Measurements from ENCODE around the gene C3orf70. TPM values are rescaled to one million over a fixed set of nuclear protein-coding genes. Genes with fewer than 3 reads are reported as not detected.

C3orf70 gene
- total RNA-seq, 4 donors from 2014 or later, result 13.9 to 16.4 (median 14.8) TPM

GRCh38 chr3:185089343-185089742, 63.5 kb downstream of the C3orf70 start:
- in situ Hi-C loops (cut with MboI; ENCODE audit: low pct_ligation_motif_present in 1 of 4, low pct_unique_long_range_greater_than_20kb in 1 of 4, low sequenced_read_pairs in 3 of 4), result no loop called here
- Histone ChIP-seq H3K9me3 (no peaks in the 10 kb centered on the region), H3K27me3 (no peaks in the 10 kb centered on the region), H3K4me3 (no peak overlapping the region), H3K36me3 (no peaks in the 10 kb centered on the region), H3K27ac (no peak overlapping the region), H3K4me1 (peaks cover 0 to 10% (median 4%) of the 10 kb centered on the region in 4 donors)
- DNase-seq, result no peak
- intact Hi-C loops (cut with DNase I; ENCODE audit: low total_unique reads), result no loop called here
- 69 to 77% methylated on average over 2 of the region's 2 CpGs for whole genome bisulfite sequencing, 2 donors (ENCODE audit: low coverage in 1 of 2)
- TF ChIP-seq POLR2AphosphoS5 (IDR thresholded peaks at IDR 0.05), result no peak
- no peak for TF ChIP-seq POLR2A (IDR thresholded peaks at IDR 0.05)
- TF ChIP-seq EP300 (IDR thresholded peaks at IDR 0.05; ENCODE audit: low read depth), result no peak
- TF ChIP-seq CTCF (IDR thresholded peaks at IDR 0.05), result no peak

- in situ Hi-C loops (cut with MboI; ENCODE audit: low pct_ligation_motif_present in 1 of 4, low pct_unique_long_range_greater_than_20kb in 1 of 4, low sequenced_read_pairs in 3 of 4) (no loop called here), intact Hi-C loops (cut with DNase I; ENCODE audit: low total_unique reads) (no loop called here)
- Histone ChIP-seq H3K27me3 (no peaks in the 10 kb centered on the region), H3K4me1 (peaks cover 0 to 10% (median 4%) of the 10 kb centered on the region in 4 donors), H3K9me3 (no peaks in the 10 kb centered on the region), H3K4me3 (no peak overlapping the region), H3K36me3 (peaks cover 0 to 8% (median 0%) of the 10 kb centered on the region in 4 donors), H3K27ac (no peak overlapping the region)
- no peak for DNase-seq
- WGBS, 2 donors (ENCODE audit: low coverage in 1 of 2), result 75 to 81% methylated on average over 2 to 3 of the region's 3 CpGs
- TF ChIP-seq CTCF (IDR thresholded peaks at IDR 0.05) (no peak), POLR2A (IDR thresholded peaks at IDR 0.05) (no peak), POLR2AphosphoS5 (IDR thresholded peaks at IDR 0.05) (no peak), EP300 (IDR thresholded peaks at IDR 0.05; ENCODE audit: low read depth) (no peak)
Measured at GRCh38 chr3:185087419-185087818, 65.4 kb downstream of the C3orf70 start.

- H3K36me3 ChIP-seq, result peaks cover 0 to 9% (median 0%) of the 10 kb centered on the region in 4 donors
- WGBS, 2 donors (ENCODE audit: low coverage in 1 of 2), result 70 to 72% methylated on average over 3 to 5 of the region's 5 CpGs
- intact Hi-C loops (cut with DNase I; ENCODE audit: low total_unique reads) (no loop called here), in situ Hi-C loops (cut with MboI; ENCODE audit: low pct_ligation_motif_present in 1 of 4, low pct_unique_long_range_greater_than_20kb in 1 of 4, low sequenced_read_pairs in 3 of 4) (no loop called here)
- H3K4me3 ChIP-seq, result no peak overlapping the region
- DNase-seq, result no peak
- no peaks in the 10 kb centered on the region for H3K27me3 ChIP-seq
- no peaks in the 10 kb centered on the region for H3K9me3 ChIP-seq
- peaks cover 0 to 4% (median 3%) of the 10 kb centered on the region in 4 donors for H3K4me1 ChIP-seq
- TF ChIP-seq EP300 (IDR thresholded peaks at IDR 0.05; ENCODE audit: low read depth), result no peak
- no peak for TF ChIP-seq POLR2AphosphoS5 (IDR thresholded peaks at IDR 0.05)
- peak in 2 of 5 experiments; percentile 7 to 12 for TF ChIP-seq CTCF (IDR thresholded peaks at IDR 0.05)
- no peak overlapping the region for H3K27ac ChIP-seq
Measured at GRCh38 chr3:185084901-185085300, 68.0 kb downstream of the C3orf70 start.

- in situ Hi-C loops (cut with MboI; ENCODE audit: low pct_ligation_motif_present in 1 of 4, low pct_unique_long_range_greater_than_20kb in 1 of 4, low sequenced_read_pairs in 3 of 4), result no loop called here
- TF ChIP-seq POLR2A (IDR thresholded peaks at IDR 0.05), result no peak
- no peak for TF ChIP-seq EP300 (IDR thresholded peaks at IDR 0.05; ENCODE audit: low read depth)
- TF ChIP-seq POLR2AphosphoS5 (IDR thresholded peaks at IDR 0.05), result no peak
- TF ChIP-seq CTCF (IDR thresholded peaks at IDR 0.05), result no peak
- no peak overlapping the region for H3K4me3 ChIP-seq
- peaks cover 2 to 8% (median 4%) of the 10 kb centered on the region in 4 donors for H3K4me1 ChIP-seq
- 80% methylated on average over 5 of the region's 5 CpGs for WGBS, 2 donors (ENCODE audit: low coverage in 1 of 2)
- H3K27ac ChIP-seq, result no peak overlapping the region
- no peak for DNase-seq
- H3K27me3 ChIP-seq, result no peaks in the 10 kb centered on the region
- H3K9me3 ChIP-seq, result no peaks in the 10 kb centered on the region
- intact Hi-C loops (cut with DNase I; ENCODE audit: low total_unique reads), result no loop called here
- H3K36me3 ChIP-seq, result peaks cover 0 to 9% (median 0%) of the 10 kb centered on the region in 4 donors
Measured at GRCh38 chr3:185084402-185084801, 68.5 kb downstream of the C3orf70 start.
